HG02759 (cell line): ENCODE data around the gene LRP1.
A peak's percentile ranks its signal among the peaks of the same experiment; 100 is the strongest.

Experiments used
- ATAC-seq: cut with Tn5 transposase; IDR thresholded peaks from one replicate; pipeline ENCODE4 v1.9.1; 2021; ENCODE audit warnings: mild to moderate bottlenecking, moderate library complexity; ENCODE audit not compliant: unreplicated experiment

Gene LRP1

DNA sequence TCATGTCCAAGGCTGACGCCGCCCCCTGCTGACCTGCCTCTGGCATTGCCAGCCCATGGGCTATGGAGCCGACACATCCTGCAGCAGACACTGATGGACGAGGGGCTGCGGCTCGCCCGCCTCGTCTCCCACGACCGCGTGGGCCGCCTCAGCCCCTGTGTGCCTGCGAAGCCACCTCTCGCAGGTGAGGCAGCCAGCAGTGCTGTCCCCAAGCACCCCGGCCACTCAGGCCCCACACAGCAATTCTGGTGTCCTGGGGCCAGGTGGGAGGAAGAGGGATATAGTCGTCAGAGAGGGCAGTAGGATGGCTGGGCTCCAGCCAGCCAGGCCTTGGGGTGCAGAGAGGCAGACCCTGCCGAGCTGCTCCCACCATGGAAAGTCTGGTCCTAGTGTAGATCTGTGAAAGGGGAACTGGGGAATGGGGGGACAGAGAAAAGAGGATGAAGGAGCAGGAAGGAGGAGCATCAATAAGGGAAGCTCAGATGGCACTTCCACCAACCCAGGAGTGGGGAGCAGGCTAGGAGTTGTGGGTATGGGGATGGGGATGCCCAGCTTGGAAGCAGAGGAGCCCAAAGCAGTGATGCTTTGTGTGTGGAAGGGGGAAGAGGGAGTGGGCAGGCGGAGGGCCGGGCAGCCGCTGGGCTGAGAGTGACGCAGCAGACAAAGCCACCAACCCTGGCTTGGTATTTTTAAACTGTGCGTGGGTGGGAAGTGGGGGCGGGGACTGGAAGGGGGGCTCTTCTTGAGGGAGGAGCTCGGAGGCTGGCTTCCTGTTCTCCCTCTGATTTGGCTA, 34.7 kb upstream of the LRP1 start:
- peak; percentile 39 for ATAC-seq

DNA sequence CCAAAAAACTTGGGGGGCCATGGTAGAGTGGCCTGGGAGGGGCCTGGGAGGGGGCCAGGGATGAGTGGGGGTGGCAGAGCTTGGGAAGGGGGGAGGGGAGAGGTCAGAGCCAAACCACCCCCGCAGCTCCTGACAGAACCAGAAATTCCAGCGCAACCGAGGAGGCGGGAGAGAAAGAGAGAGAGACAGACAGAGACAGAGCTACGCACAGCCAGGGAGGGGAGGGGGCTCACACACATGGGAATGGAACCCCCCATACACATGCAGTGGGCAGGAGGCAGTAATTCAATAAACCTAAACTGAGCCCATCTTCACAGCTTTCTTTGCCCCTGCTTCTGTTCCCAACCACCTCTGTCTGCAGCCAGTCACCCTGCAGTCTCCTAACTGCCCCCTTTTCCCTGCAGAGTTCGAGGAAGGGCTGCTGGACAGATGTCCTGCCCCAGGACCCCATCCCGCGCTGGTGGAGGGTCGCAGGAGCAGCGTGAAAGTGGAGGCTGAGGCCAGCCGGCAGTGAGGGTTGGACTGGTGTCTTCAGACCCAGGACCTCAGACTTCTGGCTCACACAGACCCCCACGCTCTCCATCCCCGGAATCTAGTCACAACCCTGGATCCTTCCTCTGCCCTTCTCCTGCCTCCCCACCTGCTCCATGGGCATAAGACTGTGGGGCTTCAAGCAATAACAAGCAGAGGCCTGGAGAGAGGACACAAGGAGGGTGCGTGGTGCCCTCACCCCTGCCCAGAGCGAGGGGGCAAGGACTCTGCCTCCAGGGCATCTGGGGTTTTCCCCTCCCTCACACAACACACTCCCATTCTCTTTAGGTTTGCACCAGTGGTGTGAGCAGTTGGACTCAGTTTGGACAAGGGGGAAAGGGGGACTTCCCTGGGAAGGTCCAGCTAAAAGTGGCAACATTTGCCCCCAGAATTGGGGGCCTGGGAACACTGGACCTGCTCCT, 33.8 kb upstream of the LRP1 start:
- no peak for ATAC-seq

DNA sequence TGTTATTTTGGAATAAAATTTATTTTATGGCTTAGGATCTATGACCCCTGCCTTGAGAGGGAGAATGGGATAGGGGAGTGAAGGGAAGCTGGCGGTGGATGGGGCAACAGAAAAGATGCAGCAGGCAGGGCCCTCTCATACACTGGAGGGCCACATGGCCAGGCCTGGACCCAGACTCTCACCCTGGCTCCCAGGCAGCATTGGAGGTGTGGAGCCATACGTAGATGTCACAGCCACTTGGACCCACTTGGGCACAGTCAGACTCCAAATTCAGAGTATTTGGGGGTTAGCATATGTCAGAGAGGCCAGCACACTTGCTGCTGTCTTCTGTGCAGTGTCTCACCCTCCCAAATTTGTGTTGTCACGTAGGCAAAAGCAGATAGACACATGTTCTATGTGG, 32.8 kb upstream of the LRP1 start:
- no peak for ATAC-seq

DNA sequence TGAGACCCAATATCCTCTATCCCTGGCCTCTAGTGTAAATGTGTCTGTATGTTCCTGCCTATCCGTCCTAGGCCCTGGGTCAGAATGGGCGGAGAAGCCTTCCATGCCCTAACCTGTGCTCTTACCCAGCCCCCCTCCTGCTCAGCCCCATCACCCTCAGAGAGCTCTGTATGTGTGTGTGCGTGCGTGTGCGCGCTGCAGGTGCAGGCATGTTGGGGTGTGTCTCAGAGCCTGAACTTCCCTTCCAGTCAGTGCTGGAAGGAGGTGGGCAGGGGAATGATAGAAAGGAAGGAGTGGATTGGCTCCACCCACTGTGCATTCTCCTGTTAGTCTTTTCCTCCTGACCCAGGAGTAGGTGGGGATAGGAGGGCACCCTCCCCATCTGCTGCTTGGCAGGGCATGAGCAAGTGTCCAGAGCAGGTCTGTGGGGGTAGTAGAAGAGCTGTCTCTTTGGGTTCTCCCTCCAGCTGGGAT, 32.1 kb upstream of the LRP1 start:
- no peak for ATAC-seq

DNA sequence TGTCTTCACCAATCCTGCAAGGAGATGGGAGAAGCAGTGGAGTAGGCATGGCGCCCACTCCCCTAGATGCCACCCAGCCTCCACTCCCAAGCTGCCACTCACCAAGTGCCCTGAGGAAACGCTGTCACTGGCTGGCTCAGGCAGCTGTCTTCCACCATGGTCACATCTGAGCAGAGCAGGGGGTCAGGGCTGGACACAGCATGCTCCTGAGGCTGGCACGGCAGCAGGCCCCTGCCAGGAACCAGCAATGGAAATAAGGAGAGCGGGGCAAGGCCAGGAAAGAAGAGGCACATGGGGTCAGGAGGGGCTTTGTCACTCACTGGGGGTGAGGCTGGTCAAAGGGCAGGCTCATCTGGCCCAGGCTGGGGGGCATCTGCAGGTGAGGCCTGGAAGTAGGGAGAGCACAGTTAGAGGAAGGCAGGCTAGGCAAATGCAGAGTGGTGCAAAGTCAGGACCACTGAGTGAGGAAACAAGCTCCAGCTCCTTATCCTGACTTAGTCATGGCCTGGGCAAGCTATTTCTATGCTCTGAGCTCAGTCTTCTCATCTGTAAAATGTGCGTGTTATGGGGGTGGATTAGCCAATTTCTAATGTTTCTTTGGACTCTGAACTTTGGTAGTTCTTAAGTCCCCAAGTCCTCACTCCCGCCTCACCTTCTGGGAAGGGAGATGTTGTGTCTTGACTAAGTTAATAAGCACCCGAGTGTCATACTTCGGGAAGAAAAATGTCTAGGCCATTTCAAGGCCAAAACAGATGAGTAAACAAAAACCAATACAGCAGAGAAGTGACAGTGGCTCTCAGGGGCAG, 31.3 kb upstream of the LRP1 start:
- ATAC-seq = no peak

DNA sequence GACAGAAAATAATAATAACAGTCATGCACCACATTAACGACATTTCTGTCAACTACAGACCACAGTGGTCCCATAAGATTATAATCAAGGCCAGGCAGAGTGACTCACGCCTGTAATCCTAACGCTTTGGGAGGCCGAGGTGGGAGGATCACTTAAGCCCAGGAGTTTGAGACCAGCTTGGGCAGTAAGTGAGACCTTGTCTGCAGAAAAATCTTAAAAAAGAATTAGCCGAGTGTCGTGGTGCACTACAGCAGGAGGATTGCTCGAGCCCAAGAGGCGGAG, 30.8 kb upstream of the LRP1 start:
- no peak for ATAC-seq

DNA sequence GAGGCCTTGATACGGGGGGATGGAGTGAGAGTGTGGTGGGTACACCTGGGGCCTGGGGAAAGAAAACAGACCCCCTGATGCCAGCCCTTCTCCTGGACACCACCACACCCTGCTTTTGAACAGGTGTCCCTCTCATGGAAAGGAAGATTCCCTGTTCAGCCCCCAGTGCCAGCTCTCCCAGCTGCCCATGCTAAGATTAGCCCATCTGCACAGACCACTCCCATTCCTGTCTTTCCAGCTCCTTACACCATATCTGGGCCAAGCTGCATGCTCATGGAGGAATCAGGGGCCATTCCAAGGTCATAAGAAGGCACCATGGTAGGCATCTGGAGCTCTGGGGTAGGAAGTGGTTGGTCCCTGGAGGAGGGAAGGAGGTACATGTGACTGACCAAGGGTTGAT, 29.7 kb upstream of the LRP1 start:
- ATAC-seq = no peak

DNA sequence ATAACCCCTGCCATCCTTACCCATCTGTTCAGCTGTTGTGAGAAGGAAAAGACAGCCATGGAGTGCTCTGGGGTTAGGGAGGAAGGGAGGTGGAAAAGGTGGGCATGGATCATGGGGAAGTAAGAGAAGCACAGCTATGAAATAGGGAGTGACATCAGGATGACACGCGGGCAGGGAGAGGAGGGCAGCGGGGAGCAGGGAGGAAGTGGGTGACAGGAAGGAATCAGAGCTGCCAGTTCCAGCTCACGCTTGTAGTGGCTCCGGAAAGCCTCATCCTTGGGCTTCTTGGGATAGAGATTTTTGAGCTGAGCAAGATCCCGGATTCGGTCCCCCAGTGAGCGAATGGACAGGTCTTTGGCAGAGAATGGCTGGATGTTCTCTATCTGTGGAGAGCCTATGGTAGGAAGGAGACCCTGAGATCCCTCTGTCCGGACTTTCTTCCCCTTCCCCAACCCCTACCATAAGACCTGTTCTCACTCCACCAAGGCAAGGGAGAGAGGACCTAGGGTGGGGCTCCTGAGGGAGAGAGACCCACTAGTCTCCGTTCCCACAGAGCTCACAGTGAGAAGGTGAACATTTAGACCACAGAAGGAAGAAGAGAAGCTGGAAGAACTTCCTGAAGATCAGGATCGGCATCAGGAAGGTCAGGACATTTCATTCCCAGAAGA, 29.1 kb upstream of the LRP1 start:
- no peak for ATAC-seq

DNA sequence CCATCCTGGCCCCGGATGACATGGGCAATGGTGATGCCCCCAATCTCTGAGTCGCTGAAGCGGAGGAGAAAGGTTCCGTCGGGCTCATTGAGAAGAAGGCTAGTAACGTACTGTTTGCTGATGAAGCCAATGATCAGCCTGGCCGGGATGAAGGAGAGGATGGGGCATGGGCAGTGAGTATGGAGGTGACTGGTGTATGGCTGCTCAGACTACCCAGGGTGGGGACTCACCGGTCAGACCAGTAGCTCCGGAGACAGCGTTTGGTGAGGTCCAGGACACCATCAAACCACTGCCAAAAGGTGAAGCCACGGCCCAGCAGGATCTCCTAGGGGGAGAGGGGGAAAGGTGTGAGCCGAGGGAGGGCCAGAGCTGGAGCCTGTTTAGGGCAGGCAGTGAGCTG, 28.5 kb upstream of the LRP1 start:
- ATAC-seq = no peak

DNA sequence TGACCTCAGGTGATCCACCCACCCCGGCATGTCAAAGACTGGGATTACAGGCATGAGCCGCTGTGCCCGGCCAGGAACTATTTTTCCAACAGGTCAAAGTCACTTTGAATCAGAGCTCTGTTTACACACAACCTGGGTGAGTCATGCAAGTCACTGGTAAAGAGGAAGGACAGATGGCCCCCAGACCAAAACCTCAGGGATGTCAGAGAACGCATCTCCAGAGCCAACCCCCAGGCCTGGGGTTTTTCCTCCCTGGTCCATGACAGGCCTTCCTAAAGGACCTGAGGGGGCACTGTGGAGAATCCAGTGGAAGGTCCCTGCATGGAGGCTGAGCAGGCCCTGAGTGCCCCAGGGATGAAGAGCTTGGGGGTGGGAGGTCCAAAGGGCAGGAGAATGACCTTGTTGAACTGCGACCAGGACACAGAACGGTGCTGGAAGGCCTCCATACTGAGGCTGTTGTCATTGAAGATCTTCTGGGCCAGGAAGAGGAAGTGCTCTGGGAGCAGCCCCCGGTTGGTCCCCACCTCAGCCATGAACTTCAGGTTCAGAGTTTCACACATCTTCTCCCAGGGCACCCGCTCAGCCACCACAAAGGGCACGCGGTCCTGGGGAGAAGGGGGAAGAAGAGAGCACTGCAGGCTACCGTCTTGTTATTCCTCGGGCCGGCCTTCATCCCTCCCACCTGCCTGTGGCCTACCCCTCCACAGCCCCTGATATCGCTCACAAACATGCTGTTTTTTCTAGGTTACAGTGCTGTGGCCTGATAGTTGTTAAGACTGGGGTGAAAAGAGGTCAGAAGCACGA, 26.2 kb upstream of the LRP1 start:
- ATAC-seq = no peak

DNA sequence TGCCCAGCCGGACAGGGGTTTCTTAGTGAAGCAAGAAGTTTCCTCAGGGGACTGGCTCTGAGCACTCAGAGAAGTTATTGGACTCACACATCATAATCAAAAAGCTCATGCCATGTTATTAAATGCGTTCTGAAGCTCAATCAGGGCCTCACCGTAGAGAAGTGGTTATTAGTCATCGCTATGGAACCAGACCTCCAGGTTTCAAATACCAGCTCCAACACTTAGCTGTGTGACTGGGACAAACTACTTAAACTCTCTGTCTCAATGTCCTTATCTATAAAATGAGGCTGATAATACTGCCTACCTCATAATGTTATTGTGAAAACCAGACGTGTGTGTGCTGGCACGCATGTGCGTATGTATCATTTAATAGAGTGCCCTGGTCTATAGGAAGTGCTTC, 24.4 kb upstream of the LRP1 start:
- no peak for ATAC-seq

DNA sequence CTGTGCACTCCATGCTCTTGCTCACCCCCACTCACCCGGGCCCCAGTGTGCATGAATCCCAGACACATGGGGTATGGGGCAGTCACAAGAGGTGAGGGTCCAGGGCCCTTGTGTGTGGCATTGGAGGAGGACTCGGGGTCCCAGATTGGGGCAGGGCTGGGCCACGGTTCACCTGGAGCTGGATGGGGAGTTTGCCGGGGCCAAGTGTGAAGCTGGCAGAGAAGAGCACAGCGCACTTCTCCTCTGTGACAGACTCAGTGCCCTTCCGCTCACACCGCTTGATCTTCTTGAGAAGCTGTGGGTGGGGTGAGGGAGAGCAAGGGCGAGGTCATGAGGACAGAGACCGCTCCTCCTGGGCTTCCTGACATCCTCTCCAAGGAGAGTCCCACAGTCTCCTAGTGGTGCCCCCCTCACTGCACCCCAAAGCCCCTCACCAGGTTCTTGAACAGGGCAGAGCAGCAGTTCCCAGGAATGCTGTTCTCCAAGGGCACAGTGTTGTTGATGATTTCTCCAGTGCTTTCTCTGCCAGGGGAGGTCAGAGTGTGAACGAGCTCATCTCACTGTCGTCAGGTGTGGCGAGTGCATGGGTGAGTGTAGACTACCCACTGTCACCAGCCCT, 23.9 kb upstream of the LRP1 start:
- no peak for ATAC-seq

DNA sequence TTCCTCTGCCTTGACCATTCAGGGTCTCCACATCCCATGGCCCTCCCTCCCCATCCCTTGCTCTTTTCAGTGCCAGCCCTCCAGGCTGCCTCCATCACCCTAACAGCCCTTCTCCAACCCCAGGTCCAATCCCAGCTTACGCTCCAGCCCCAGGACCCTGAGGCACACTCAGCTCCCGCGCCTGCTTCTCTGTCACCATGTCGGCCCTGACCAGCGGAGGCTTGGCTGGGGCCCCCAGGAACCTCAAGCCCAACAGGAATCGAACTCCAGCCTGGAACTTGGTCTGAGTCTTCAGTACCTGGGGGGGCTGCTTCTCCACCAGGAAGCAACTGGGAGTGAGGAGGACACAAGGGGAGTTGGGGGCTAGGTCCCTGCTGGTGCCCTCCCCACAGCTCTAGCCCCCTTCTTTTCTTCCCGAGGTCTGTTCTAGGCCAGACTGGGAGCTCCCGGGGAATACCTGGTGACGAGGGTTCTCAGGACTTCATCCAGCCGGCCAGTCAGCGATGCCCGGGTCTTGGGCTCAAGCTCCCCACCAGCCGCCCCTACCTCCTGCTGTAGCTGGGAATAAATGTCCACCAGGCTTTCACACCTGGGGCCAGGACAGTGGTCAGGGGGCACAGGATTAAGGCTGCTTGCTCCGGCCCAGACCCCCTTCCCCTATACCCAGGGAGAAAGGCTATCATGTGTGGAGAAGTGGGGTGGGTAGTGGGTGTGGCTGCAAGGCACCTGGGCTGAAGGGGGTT, 23.1 kb upstream of the LRP1 start:
- ATAC-seq = no peak

DNA sequence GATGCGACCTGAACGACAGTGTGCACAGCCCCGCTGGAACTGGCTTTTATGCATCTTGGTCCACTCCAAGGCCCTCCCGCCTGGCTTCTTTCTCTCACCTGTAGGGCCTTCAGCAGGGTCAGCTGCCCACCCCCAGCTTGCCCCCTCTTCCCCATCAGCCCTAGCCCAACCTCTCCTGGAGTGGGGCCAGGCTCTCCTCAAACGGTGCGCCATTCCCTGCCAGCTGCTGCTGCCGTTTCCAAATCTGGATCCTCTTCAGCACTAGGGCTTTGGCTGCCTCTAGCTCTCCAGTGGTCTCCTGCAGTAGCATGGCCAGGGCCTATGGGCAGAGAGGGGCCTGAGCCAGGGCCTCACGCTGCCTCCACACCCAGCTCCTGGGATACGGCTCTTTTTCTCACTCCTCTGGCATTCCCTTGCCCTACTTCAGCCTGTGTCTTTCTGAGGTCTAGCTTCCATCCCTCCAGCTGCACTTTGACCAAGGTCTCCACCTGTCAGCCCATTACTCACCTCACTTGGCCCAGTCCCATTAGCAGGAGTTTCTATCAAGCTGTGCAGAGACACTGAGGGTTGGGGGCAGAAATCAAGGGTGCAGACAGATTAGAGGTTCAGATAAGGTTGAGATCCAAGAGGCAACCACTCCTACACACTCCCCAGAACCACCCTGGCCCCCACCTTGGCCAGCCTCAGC, 22.1 kb upstream of the LRP1 start:
- no peak for ATAC-seq

DNA sequence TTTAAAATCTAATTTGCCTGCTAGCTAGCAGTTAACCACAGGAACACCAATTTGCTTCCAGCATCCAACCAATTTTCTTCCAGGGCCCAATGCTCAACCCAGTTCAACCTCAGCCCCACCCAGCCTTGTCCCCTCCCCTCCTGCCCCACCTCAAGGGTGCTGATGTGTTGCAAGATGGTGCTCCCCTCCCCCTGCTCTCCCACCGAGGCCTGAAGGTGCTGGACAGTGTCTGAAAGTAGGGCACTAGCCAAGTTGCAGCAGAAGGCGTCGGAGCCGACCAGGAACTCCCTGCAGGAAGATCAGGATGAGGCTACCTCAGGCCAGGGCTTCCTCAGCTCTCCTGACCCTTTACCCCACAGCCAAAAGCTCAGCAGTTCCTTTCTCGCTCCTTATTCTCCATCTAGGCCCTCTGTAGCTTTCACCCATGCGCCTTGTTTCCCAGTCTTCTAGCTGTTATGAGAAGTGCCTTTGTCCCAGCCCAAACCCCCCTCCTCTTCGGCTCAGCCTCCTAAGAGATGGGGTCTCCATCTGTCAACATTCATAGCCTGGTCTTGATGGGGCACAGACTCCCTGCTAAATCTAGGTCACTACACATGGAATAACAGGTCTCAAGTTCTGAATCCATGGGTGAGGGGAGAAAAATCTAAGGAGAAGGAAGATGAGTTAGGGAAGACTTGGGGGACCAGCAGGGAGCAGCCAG, 20.7 kb upstream of the LRP1 start:
- no peak for ATAC-seq

DNA sequence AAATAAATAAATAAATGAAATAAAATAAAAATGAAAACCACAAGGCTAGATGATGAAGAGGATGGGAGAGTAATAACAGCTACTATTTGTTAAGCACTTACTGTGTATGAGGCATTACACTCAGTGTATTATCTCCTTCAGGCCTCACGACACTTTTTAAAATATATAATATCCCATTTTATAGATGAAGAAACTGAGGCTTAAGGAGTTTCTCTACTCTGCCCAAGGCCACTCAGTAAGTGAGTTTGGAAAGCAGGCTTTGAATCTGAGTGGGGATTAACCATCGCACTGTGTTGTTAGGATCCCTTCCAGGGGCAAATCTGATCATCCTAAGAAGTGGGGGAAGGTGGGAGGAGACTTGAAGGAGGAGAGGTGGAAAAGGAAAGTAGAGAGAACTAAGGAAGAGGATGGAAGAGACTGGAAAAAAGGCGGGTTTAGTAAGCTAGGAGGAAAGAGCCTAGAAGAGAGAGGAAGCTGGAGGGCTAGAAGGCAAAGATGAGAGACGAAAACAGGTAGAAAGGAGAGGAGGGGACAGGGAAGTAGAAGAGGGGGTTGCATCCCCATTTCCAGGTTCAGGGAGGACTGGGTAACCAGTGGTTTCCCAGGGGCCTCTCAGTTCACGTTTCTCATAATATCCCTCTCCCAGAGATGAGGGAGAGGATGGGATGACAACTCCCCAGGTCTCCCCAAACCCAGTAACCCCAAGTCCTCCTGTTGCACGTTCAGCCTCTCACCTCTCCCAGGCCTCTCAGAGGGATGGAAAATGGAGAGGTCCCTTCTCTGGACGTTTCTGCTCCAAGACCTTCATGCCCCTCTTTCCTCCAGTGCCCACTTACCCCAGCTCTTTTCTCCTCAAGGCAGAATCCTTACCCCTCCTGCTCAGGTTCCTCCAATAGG, 18.8 kb upstream of the LRP1 start:
- ATAC-seq = no peak
